SJSA1 (cell line): ENCODE results near the gene CENPVL1. TPM values are rescaled to one million over a fixed set of nuclear protein-coding genes. Genes with fewer than 3 reads are reported as not detected.

ENCODE experiments used
- DNase-seq, 2 experiments: peaks; one replicate each; pipeline ENCODE4 v3.0.0-alpha.2; 2015 to 2020; ENCODE audit warnings: low spot score in 2 of 2, low read depth in 1 of 2
- H3K27ac ChIP-seq: fragments of 250-450 bp; sonication (Bioruptor Pico); 2 replicates; pipeline ENCODE4 v1.5.1; 2020; ENCODE audit warnings: mild to moderate bottlenecking, moderate library complexity
- H3K27me3 ChIP-seq: fragments of 250-450 bp; sonication (Bioruptor Pico); replicated peaks from 2 replicates; pipeline ENCODE4 v1.5.1; 2020; ENCODE audit warnings: mild to moderate bottlenecking, moderate library complexity
- H3K36me3 ChIP-seq: fragments of 250-450 bp; sonication (Bioruptor Pico); 2 replicates; pipeline ENCODE4 v1.5.1; 2020; ENCODE audit warnings: mild to moderate bottlenecking
- H3K4me1 ChIP-seq: fragments of 250-450 bp; sonication (Bioruptor Pico); replicated peaks from 2 replicates; pipeline ENCODE4 v1.6.1; 2021; ENCODE audit warnings: mild to moderate bottlenecking
- H3K4me3 ChIP-seq: fragments of 250-450 bp; sonication (Bioruptor Pico); 2 replicates; pipeline ENCODE4 v1.5.1; 2020; ENCODE audit warnings: mild to moderate bottlenecking
- H3K9me3 ChIP-seq: fragments of 250-450 bp; sonication (Bioruptor Pico); replicated peaks from 2 replicates; pipeline ENCODE4 v1.5.1; 2020; ENCODE audit warnings: mild to moderate bottlenecking
- total RNA-seq: library from RNA; depleted of rRNA; stranded (reverse); fragments of >200 nt; shearing (Covaris generic); gene quantifications from 2 replicates; pipeline ENCODE4 v1.2.3, GENCODE V29; 2014; rRNA removed

CENPVL1 gene
- total RNA-seq, 1 experiment from 2014 or later = not detected

DNA sequence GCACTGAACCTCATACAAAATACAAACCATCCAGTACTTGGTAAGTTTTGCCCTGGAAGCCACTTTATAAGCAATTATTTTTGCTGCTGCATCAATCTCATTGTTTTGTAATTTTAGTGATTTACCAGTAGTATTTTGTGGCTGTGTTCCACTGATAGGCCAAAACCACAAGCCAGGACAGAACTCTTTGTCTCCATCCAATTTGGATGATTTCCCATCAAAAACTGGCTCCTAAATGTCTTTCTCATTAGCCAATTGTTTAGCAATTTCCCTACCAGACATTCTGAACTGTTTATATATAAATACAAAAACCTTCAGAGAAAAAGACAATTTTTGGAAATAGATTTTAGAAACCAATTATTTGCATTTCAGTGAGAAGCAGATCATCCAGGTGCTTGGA is 37.4 kb downstream of the CENPVL1 start:
- Histone ChIP-seq H3K4me3 (no peak overlapping the region), H3K9me3 (no peaks in the 10 kb centered on the region), H3K36me3 (no peaks in the 10 kb centered on the region), H3K27me3 (no peaks in the 10 kb centered on the region), H3K4me1 (peaks cover 3% of the 10 kb centered on the region; the same call in 1 of the 2 replicates), H3K27ac (no peak overlapping the region)
- DNase-seq = no peak

DNA sequence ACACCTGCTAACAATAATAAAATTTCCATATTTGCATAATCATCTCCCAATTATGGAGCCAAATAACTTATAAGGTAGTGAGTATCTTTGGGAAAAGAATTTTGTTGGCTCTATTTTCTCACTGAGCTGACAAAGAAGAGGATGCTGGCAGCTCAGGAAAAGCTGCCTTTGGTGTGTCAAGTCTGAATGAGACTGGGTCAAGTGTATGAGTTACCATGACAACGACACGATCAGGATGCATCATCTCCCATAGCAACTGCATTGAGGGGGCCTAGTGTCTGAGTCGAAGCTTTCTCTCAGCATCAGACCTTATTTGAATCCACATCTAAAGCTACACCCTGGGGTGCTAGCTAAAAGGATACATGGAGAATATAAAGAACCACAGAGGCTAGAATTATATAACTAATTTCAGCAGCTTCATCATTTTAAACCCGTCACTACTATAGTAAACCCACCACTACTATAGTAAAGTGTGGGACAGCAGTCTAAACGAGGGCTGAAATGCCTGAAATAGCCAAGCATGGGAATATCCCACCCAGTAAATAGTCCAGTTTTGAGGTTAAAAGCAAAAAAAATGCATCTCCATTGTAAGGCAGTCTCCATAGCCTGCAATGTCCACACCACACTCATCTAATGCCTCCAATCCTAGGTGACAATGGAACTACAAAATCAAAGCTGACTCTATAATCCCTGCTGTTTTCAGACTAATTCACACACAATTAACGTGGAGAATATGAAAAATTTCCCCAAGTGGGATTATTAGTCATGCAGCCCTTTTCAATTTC is 48.9 kb downstream of the CENPVL1 start:
- no peaks in the 10 kb centered on the region for H3K27me3 ChIP-seq
- no peak overlapping the region for H3K27ac ChIP-seq
- DNase-seq = no peak
- no peaks in the 10 kb centered on the region for H3K4me1 ChIP-seq
- no peaks in the 10 kb centered on the region for H3K9me3 ChIP-seq
- no peaks in the 10 kb centered on the region for H3K36me3 ChIP-seq
- no peak overlapping the region for H3K4me3 ChIP-seq

DNA sequence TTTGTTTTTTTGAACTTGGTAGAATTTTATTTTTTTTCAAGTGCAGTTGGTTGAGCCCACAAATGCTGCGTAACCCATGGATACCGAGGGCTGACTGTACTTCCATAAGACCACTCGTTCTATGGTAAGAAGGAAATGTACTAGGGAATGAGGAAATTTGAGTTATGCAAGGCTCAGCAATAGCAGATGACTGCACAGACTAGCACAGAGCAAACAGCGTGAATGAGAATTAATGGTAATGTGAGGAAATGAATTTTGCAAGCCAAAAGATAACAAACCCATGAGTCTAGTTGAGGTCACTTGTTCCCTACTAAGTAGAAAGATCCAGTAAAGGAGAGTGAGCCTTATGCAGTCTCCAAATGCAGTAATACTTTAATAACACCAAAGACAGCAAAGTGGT is 50.3 kb downstream of the CENPVL1 start:
- Histone ChIP-seq H3K36me3 (no peaks in the 10 kb centered on the region), H3K27ac (no peak overlapping the region), H3K27me3 (no peaks in the 10 kb centered on the region), H3K4me1 (no peaks in the 10 kb centered on the region), H3K4me3 (no peak overlapping the region), H3K9me3 (no peaks in the 10 kb centered on the region)
- no peak for DNase-seq

Other genes starting within 250 kb of the CENPVL1 start
- 12.2 and 12.3 TPM in 2 replicates for gene NUDT11, start 213.9 kb upstream of the CENPVL1 start, total RNA-seq
- gene CENPVL3, start 91.6 kb upstream of the CENPVL1 start, total RNA-seq = not detected in 2 replicates
- gene CENPVL2, start 27.7 kb upstream of the CENPVL1 start, total RNA-seq = not detected in 2 replicates
- gene GSPT2, start 32.9 kb downstream of the CENPVL1 start, total RNA-seq = 4.8 and 6.1 TPM in 2 replicates
- 117 and 129 TPM in 2 replicates for gene MAGED1, start 183.1 kb downstream of the CENPVL1 start, total RNA-seq